ENCODE results near the gene ANKRD33B. TPM values are rescaled to one million over a fixed set of nuclear protein-coding genes. Genes with fewer than 3 reads are reported as not detected.

Gene ANKRD33B
- total and polyA plus RNA-seq, 2 donors (not counting 1 experiment from before 2014, with no cell fraction given) = 7.7 to 7.8 TPM

DNA sequence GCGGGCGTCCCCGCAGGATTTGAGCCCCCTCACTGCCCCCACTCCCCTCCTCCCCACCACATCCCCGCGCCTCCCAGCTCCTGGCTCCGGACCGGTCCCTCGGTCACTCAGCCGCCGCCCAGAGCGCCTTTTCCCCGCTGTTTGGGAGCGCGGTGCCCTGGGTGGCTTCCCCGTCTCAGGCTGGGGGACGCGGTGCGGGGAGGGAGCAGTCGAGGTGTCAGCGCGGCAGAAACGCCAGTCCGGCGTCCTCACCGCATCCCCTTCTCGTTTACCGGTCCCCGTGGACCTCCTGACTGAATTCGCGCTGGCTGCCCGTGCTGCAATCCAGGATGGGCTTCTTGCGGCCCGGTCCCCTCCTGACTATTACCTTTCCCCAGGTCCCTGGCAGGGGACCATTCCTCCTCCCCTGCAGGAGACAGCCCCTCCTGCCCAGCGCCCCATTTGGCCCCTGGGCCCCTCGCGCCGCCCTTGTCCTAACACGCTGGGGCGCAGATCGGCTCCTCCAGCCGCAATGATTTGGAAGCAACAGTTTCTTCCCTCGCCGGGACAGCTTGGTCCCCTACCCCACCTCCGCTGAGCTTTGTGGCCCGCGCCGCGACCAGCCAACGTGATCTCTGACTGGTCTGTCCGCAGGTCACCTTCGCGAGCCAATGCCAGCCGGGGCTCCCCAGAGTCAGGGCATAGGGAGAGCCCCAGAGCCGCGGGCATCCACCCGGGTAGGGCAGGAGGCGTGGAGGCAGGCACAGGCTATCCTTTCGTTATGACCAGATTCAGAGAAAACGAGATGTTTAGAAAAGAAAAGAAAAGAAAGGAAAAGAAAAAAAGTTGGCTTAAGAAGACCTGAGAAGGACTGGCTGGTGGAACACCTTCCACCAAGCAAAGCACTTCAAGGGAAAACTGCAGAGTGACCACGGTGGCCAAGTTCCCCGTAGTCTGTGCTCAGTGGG lies 1.2 kb downstream of the ANKRD33B start:
- Histone ChIP-seq H3K27me3 (ENCODE audit: control insufficient read depth, insufficient read depth, low read length) (no peaks in the 10 kb centered on the region), H3K79me2 (ENCODE audit: control insufficient read depth, insufficient read depth, low read length) (peaks cover 36% of the 10 kb centered on the region), H3K9ac (ENCODE audit: insufficient read depth, low read length) (peak overlapping the region; percentile 80), H3K4me3 (replicated peaks in 1 of 4; ENCODE audit: control extremely low read depth in 1 of 4, insufficient read depth in 1 of 4, low read depth in 3 of 4, low read length in 4 of 4) (peak overlapping the region; percentile 70 to 87 (median 85)), H3K4me2 (ENCODE audit: extremely low read depth, insufficient read depth, low read length) (peak overlapping the region; percentile 64), H4K20me1 (ENCODE audit: control insufficient read depth, extremely low read depth, insufficient read depth, low read length) (no peaks in the 10 kb centered on the region), H3K36me3 (ENCODE audit: control insufficient read depth, insufficient read depth, low read length) (no peaks in the 10 kb centered on the region), H3K9me3 (ENCODE audit: control insufficient read depth, insufficient read depth, low read depth, low read length) (no peaks in the 10 kb centered on the region), H2AFZ (ENCODE audit: low read length) (no peak overlapping the region), H3K4me1 (ENCODE audit: control insufficient read depth, extremely low read depth, insufficient read depth, low read length) (peaks cover 6% of the 10 kb centered on the region), H3K27ac (ENCODE audit: insufficient read depth, low read length) (peak overlapping the region; percentile 53)
- TF ChIP-seq, protein P1, sequence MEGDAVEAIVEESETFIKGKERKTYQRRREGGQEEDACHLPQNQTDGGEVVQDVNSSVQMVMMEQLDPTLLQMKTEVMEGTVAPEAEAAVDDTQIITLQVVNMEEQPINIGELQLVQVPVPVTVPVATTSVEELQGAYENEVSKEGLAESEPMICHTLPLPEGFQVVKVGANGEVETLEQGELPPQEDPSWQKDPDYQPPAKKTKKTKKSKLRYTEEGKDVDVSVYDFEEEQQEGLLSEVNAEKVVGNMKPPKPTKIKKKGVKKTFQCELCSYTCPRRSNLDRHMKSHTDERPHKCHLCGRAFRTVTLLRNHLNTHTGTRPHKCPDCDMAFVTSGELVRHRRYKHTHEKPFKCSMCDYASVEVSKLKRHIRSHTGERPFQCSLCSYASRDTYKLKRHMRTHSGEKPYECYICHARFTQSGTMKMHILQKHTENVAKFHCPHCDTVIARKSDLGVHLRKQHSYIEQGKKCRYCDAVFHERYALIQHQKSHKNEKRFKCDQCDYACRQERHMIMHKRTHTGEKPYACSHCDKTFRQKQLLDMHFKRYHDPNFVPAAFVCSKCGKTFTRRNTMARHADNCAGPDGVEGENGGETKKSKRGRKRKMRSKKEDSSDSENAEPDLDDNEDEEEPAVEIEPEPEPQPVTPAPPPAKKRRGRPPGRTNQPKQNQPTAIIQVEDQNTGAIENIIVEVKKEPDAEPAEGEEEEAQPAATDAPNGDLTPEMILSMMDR (conservative IDR thresholded peaks at IDR 0.05 in 1 of 2, IDR thresholded peaks at IDR 0.05 in 1 of 2; ENCODE audit: low read depth in 1 of 2, low read length in 2 of 2) = no peak
- no peak for TF ChIP-seq EZH2 (IDR thresholded peaks at IDR 0.05; ENCODE audit: low read length, missing control alignments)
- DNase-seq (ENCODE audit: low read depth in 2 of 2) = peak in 1 of 2 donors; percentile 14

DNA sequence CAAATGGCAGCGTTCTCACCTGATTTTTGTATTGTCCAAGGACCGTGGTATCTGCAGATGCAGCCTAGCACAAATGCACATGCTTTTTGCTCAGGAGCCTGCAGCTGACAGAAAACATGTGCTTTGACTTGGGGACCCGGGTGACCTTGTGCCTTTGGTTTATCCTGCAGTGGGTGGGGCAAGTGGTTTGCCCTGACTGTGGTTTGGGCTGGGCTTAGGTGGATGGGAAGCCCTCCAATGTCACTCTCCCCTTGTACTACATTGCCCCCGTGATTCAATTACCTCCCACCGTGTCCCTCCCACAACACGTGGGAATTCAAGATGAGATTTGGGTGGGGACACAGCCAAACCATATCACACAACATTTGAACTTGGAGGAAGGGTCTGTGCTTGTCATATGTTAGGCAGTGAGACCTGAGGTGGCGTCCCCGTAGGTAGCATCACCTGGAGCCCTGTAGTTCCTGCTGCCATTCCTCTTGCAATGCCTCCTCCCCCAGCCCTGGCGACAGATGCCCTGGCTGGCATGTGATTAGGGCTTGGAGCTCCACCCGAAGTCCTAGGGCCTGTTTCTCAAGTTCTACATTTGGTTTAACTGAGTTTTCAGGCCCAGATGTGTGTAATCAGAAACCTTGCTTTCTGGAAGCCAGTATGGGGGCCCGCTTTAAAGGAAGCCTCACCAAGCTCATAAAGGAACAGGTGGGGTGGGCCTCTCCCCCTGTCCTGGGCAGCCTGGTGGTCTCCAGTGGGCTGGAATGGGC lies 2.1 kb downstream of the ANKRD33B start:
- H3K4me2 ChIP-seq (ENCODE audit: extremely low read depth, insufficient read depth, low read length) = peak overlapping the region; percentile 64
- no peaks in the 10 kb centered on the region for H3K27me3 ChIP-seq (ENCODE audit: control insufficient read depth, insufficient read depth, low read length)
- no peak overlapping the region for H3K9ac ChIP-seq (ENCODE audit: insufficient read depth, low read length)
- H3K9me3 ChIP-seq (ENCODE audit: control insufficient read depth, insufficient read depth, low read depth, low read length) = no peaks in the 10 kb centered on the region
- H3K4me3 ChIP-seq (replicated peaks in 1 of 4; ENCODE audit: control extremely low read depth in 1 of 4, insufficient read depth in 1 of 4, low read depth in 3 of 4, low read length in 4 of 4) = peak overlapping the region; percentile 70 to 87 (median 85)
- no peaks in the 10 kb centered on the region for H4K20me1 ChIP-seq (ENCODE audit: control insufficient read depth, extremely low read depth, insufficient read depth, low read length)
- peaks cover 38% of the 10 kb centered on the region for H3K79me2 ChIP-seq (ENCODE audit: control insufficient read depth, insufficient read depth, low read length)
- peak in 1 of 2 donors; percentile 39 for DNase-seq (ENCODE audit: low read depth in 2 of 2)
- peaks cover 6% of the 10 kb centered on the region for H3K4me1 ChIP-seq (ENCODE audit: control insufficient read depth, extremely low read depth, insufficient read depth, low read length)
- H3K27ac ChIP-seq (ENCODE audit: insufficient read depth, low read length) = no peak overlapping the region
- TF ChIP-seq, protein P1 (conservative IDR thresholded peaks at IDR 0.05 in 1 of 2, IDR thresholded peaks at IDR 0.05 in 1 of 2; ENCODE audit: low read depth in 1 of 2, low read length in 2 of 2) = no peak
- no peak for TF ChIP-seq EZH2 (IDR thresholded peaks at IDR 0.05; ENCODE audit: low read length, missing control alignments)
- no peaks in the 10 kb centered on the region for H3K36me3 ChIP-seq (ENCODE audit: control insufficient read depth, insufficient read depth, low read length)
- no peak overlapping the region for H2AFZ ChIP-seq (ENCODE audit: low read length)

DNA sequence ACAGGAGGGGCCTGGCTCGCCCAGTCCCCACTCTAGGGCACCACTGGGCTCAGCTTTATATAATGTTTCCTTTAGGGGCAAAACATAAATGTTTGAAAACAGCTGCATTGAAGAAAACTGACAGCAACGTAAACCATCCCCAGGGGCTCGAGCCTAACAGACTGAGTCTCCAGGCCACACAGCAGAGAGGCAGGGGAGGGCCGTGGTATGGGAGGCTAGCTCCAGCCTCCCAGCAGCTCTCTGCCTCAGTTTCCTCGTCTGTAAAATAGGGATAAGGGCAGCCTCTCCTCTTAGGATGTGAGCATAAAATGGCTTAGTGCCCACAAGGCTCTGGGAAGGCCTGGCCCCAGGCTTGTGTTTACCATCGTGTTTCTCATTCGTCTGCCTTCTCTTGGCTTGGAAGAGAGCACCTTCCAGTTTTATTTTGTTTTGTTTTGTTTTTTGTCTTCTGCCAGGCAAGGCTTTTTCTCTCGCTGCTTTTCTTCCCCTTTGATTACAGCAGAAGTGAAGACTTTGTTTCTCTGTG lies 2.7 kb downstream of the ANKRD33B start:
- Histone ChIP-seq H3K9ac (ENCODE audit: insufficient read depth, low read length) (no peak overlapping the region), H4K20me1 (ENCODE audit: control insufficient read depth, extremely low read depth, insufficient read depth, low read length) (no peaks in the 10 kb centered on the region), H3K4me1 (ENCODE audit: control insufficient read depth, extremely low read depth, insufficient read depth, low read length) (peaks cover 6% of the 10 kb centered on the region)

More for the DNA sequence above, 2.7 kb downstream of the ANKRD33B start:
- no peak overlapping the region for H3K27ac ChIP-seq (ENCODE audit: insufficient read depth, low read length)
- TF ChIP-seq, protein P1 (conservative IDR thresholded peaks at IDR 0.05 in 1 of 2, IDR thresholded peaks at IDR 0.05 in 1 of 2; ENCODE audit: low read depth in 1 of 2, low read length in 2 of 2) = no peak
- no peak for TF ChIP-seq EZH2 (IDR thresholded peaks at IDR 0.05; ENCODE audit: low read length, missing control alignments)
- peaks cover 38% of the 10 kb centered on the region for H3K79me2 ChIP-seq (ENCODE audit: control insufficient read depth, insufficient read depth, low read length)
- H3K9me3 ChIP-seq (ENCODE audit: control insufficient read depth, insufficient read depth, low read depth, low read length) = no peaks in the 10 kb centered on the region
- H3K4me3 ChIP-seq (replicated peaks in 1 of 4; ENCODE audit: control extremely low read depth in 1 of 4, insufficient read depth in 1 of 4, low read depth in 3 of 4, low read length in 4 of 4) = peak overlapping the region in 3 of 4 experiments; percentile 19 to 87 (median 87)
- no peaks in the 10 kb centered on the region for H3K27me3 ChIP-seq (ENCODE audit: control insufficient read depth, insufficient read depth, low read length)
- no peak overlapping the region for H2AFZ ChIP-seq (ENCODE audit: low read length)
- no peaks in the 10 kb centered on the region for H3K36me3 ChIP-seq (ENCODE audit: control insufficient read depth, insufficient read depth, low read length)
- no peak for DNase-seq (ENCODE audit: low read depth in 2 of 2)
- peak overlapping the region; percentile 64 for H3K4me2 ChIP-seq (ENCODE audit: extremely low read depth, insufficient read depth, low read length)

Data from fibroblast of lung (primary cell).